Suprapubic skin (tissue), 4 donors: ENCODE results near the gene FBLIM1. TPM values are rescaled to one million over a fixed set of nuclear protein-coding genes. Genes with fewer than 3 reads are reported as not detected.

Experiments
- DNase-seq, 2 donors: peaks; one replicate each; pipeline ENCODE4 v3.0.0-alpha.2; 2019; ENCODE audit warnings: low spot score in 2 of 2
- H3K27ac ChIP-seq: fragments of 200-600 bp; sonication (generic); one replicate; pipeline ENCODE4 v1.5.1; 2019
- H3K27me3 ChIP-seq: fragments of 200-600 bp; sonication (generic); one replicate; pipeline ENCODE4 v1.5.1; 2019
- H3K36me3 ChIP-seq: fragments of 200-600 bp; sonication (generic); one replicate; pipeline ENCODE4 v1.5.1; 2019
- H3K4me1 ChIP-seq: fragments of 200-600 bp; sonication (generic); one replicate; pipeline ENCODE4 v1.5.1; 2019
- H3K4me3 ChIP-seq: fragments of 200-600 bp; sonication (generic); one replicate; pipeline ENCODE4 v1.5.1; 2019; ENCODE audit warnings: mild to moderate bottlenecking
- H3K9me3 ChIP-seq: fragments of 200-600 bp; sonication (generic); one replicate; pipeline ENCODE4 v1.5.1; 2019
- EP300 ChIP-seq: sonication (generic); formaldehyde crosslinking; IDR thresholded peaks from one replicate; pipeline ENCODE4 v1.6.1; 2017; ENCODE audit warnings: antibody characterized with exemption
- POLR2A ChIP-seq, 2 donors: fragments of 450-650 bp; IDR thresholded peaks; one replicate each; pipeline ENCODE4 v1.6.1; 2017; ENCODE audit warnings: antibody characterized with exemption in 2 of 2, mild to moderate bottlenecking in 2 of 2, moderate library complexity in 2 of 2
- POLR2AphosphoS5 ChIP-seq, 3 donors: sonication (generic); formaldehyde crosslinking; IDR thresholded peaks; one replicate each; pipeline ENCODE4 v1.6.1; 2017; ENCODE audit warnings: antibody characterized with exemption in 3 of 3
- WGBS: methylation state at CpG from one replicate; pipeline ENCODE4 v1.1.5; 2018; 5-methylcytosine and 5-hydroxymethylcytosine counted together
- total RNA-seq, 4 donors: library from RNA; depleted of rRNA; stranded (reverse); fragments of >200 nt; gene quantifications; one replicate each; pipeline ENCODE4 v1.1.0, GENCODE V29; 2016
- TF ChIP-seq, protein P1 (sequence below), 2 donors: fragments of 200-600 bp in 1 of 2; fragments of 450-650 bp in 1 of 2; sonication (generic) in 1 of 2; IDR thresholded peaks; one replicate each; pipeline ENCODE4 v1.5.1; 2016 to 2019; ENCODE audit warnings: antibody characterized with exemption in 2 of 2, mild to moderate bottlenecking in 1 of 2, moderate library complexity in 1 of 2

The FBLIM1 gene
- total RNA-seq, 4 donors from 2014 or later, result 24.7 to 43.0 (median 27.4) TPM

DNA sequence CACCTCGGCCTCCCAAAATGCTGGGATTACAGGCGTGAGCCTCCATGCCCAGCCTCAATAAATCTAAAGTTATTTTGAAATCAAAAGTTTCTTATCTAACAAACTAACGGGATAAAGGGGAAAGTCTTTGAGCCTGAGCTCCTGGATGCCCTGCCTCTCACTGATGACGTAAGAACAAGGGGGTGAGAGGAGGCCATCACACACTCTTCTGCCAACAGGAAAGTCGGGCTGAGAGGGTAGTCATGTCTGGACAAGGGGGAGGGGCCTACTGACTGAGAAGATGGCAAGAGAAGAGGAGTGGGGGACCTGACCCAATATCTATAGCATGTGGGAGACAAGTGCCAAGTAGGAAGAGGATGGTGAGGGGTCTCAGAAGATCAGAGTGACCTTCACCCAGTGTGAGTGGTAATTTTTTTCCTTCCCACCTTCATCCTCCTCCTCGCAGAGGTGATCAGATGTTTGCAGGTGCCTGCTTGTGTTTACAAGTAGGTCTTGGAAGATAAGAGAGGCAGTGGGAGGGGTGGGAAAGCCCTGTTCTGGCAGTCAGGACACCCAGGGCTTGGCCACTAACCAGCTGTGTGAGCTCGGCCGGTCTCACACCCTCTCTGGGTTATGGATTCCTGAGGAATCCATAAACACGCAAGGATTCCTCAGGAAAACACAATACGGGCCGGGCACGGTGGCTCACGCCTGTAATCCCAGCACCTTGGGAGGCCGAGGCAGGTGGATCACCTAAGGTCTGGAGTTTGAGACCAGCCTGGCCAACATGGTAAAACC is 39.2 kb downstream of the FBLIM1 start:
- Histone ChIP-seq H3K27ac (peak overlapping the region; percentile 36), H3K4me1 (peaks cover 60% of the 10 kb centered on the region), H3K4me3 (no peak overlapping the region), H3K36me3 (no peaks in the 10 kb centered on the region), H3K9me3 (no peaks in the 10 kb centered on the region), H3K27me3 (no peaks in the 10 kb centered on the region)
- TF ChIP-seq, protein P1, sequence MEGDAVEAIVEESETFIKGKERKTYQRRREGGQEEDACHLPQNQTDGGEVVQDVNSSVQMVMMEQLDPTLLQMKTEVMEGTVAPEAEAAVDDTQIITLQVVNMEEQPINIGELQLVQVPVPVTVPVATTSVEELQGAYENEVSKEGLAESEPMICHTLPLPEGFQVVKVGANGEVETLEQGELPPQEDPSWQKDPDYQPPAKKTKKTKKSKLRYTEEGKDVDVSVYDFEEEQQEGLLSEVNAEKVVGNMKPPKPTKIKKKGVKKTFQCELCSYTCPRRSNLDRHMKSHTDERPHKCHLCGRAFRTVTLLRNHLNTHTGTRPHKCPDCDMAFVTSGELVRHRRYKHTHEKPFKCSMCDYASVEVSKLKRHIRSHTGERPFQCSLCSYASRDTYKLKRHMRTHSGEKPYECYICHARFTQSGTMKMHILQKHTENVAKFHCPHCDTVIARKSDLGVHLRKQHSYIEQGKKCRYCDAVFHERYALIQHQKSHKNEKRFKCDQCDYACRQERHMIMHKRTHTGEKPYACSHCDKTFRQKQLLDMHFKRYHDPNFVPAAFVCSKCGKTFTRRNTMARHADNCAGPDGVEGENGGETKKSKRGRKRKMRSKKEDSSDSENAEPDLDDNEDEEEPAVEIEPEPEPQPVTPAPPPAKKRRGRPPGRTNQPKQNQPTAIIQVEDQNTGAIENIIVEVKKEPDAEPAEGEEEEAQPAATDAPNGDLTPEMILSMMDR (IDR thresholded peaks at IDR 0.05), result no peak
- no peak for TF ChIP-seq POLR2A (IDR thresholded peaks at IDR 0.05)
- 58% methylated on average over 11 of the region's 14 CpGs for WGBS
- DNase-seq, result no peak

- peak in 2 of 3 donors; percentile 41 to 49 for TF ChIP-seq POLR2AphosphoS5 (IDR thresholded peaks at IDR 0.05)
- no peak for TF ChIP-seq POLR2A (IDR thresholded peaks at IDR 0.05)
- TF ChIP-seq, protein P1 (IDR thresholded peaks at IDR 0.05), result no peak
- peak; percentile 14 for TF ChIP-seq EP300
- Histone ChIP-seq H3K36me3 (no peaks in the 10 kb centered on the region), H3K9me3 (no peaks in the 10 kb centered on the region), H3K27ac (peak overlapping the region; percentile 84), H3K27me3 (no peaks in the 10 kb centered on the region), H3K4me1 (peaks cover 56% of the 10 kb centered on the region), H3K4me3 (no peak overlapping the region)
- 28% methylated on average over 9 of the region's 9 CpGs for WGBS
- peak; percentile 86 to 88 for DNase-seq
Measured at GRCh38 chr1:15799004-15799867, 40.6 kb downstream of the FBLIM1 start.

- no peaks in the 10 kb centered on the region for H3K36me3 ChIP-seq
- 28% methylated on average over 19 of the region's 22 CpGs for WGBS
- no peaks in the 10 kb centered on the region for H3K9me3 ChIP-seq
- H3K27ac ChIP-seq, result peak overlapping the region; percentile 84
- peak in 1 of 2 donors; percentile 73 for DNase-seq
- no peaks in the 10 kb centered on the region for H3K27me3 ChIP-seq
- no peak for TF ChIP-seq POLR2AphosphoS5 (IDR thresholded peaks at IDR 0.05)
- TF ChIP-seq, protein P1 (IDR thresholded peaks at IDR 0.05), result no peak
- TF ChIP-seq EP300, result peak; percentile 66
- no peak for TF ChIP-seq POLR2A (IDR thresholded peaks at IDR 0.05)
- no peak overlapping the region for H3K4me3 ChIP-seq
- H3K4me1 ChIP-seq, result peaks cover 54% of the 10 kb centered on the region
Measured at GRCh38 chr1:15799928-15800835, 41.6 kb downstream of the FBLIM1 start.

DNA sequence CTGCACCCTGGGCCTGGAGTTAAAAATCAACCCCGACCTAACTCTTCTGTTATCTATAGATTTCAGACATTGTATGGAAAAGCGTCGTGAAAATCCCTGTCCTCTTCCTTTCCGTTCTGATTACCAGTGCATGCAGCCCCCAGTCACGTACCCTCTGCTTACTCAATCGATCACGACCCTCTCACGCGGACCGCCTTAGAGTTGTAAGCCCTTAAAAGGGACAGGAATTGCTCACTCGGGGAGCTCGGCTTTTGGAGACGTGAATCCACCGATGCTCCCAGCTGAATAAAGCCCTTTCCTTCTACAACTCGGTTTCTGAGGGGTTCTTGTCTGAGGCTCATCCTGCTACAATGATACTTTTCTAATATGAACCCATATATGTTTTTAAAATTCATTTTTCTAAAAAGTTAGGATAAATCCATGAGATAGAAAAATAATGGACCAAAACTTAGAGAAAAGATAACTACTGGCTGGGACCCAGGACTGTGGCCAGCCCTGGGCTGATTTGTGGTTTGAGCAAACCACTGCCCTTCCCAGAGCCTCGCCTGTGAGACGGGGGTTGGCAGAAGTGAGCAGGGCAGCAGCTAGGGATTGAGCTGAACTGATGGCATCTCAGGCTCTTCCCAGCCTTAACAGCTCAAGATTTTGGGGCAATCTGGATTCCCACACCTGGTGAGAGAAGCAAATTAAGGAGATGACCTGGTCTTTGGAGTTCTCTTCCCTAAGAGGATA is 43.8 kb downstream of the FBLIM1 start:
- H3K27me3 ChIP-seq, result no peaks in the 10 kb centered on the region
- H3K9me3 ChIP-seq, result no peaks in the 10 kb centered on the region
- H3K27ac ChIP-seq, result no peak overlapping the region
- H3K4me1 ChIP-seq, result peaks cover 35% of the 10 kb centered on the region
- WGBS, result 92% methylated on average over 17 of the region's 17 CpGs
- TF ChIP-seq POLR2A (IDR thresholded peaks at IDR 0.05) (no peak), EP300 (no peak), POLR2AphosphoS5 (IDR thresholded peaks at IDR 0.05) (no peak)
- TF ChIP-seq, protein P1 (IDR thresholded peaks at IDR 0.05), result no peak
- no peak overlapping the region for H3K4me3 ChIP-seq
- no peak for DNase-seq
- no peaks in the 10 kb centered on the region for H3K36me3 ChIP-seq
